Heart right ventricle (tissue), 16 donors: ENCODE results near the gene ACAN. TPM values are rescaled to one million over a fixed set of nuclear protein-coding genes. Genes with fewer than 3 reads are reported as not detected.

Experiments
- ATAC-seq, 8 donors: fragments of 200-7000 bp; cut with Tn5 transposase; one replicate each; pipeline ENCODE4 v1.9.1; 2020; ENCODE audit warnings: mild to moderate bottlenecking in 8 of 8, moderate library complexity in 8 of 8, moderate number of reproducible peaks in 1 of 8
- DNase-seq, 2 donors: peaks; one replicate each; pipeline ENCODE4 v3.0.0-alpha.2; 2020
- H3K27ac ChIP-seq, 10 donors: fragments of 200-600 bp; sonication (generic) in 2 of 10; one replicate each; pipeline versions ENCODE4 v1.5.0 to v1.8.0; 2020 to 2022; ENCODE audit warnings: mild to moderate bottlenecking in 3 of 10
- H3K27me3 ChIP-seq, 7 donors: fragments of 200-600 bp; one replicate each; pipeline ENCODE4 v1.8.0; 2021 to 2022; ENCODE audit warnings: mild to moderate bottlenecking in 2 of 7
- H3K36me3 ChIP-seq, 9 donors: fragments of 200-600 bp; sonication (generic) in 1 of 9; one replicate each; pipeline versions ENCODE4 v1.5.0 to v1.8.0; 2020 to 2022; ENCODE audit warnings: mild to moderate bottlenecking in 2 of 9
- H3K4me1 ChIP-seq, 9 donors: fragments of 200-600 bp; sonication (generic) in 1 of 9; one replicate each; pipeline versions ENCODE4 v1.5.0 to v1.8.0; 2020 to 2022; ENCODE audit warnings: mild to moderate bottlenecking in 4 of 9
- H3K4me3 ChIP-seq, 10 donors: fragments of 200-600 bp; sonication (generic) in 2 of 10; one replicate each; pipeline versions ENCODE4 v1.5.0 to v1.8.0; 2020 to 2022; ENCODE audit warnings: mild to moderate bottlenecking in 7 of 10, moderate library complexity in 2 of 10
- H3K9me3 ChIP-seq, 11 donors: fragments of 200-600 bp in 10 of 11; sonication (generic) in 2 of 11; one replicate each; pipeline versions ENCODE4 v1.5.0 to v1.8.0; 2013 to 2022; ENCODE audit warnings: mild to moderate bottlenecking in 2 of 11, control low read depth in 1 of 11, moderate library complexity in 1 of 11
- CTCF ChIP-seq, 9 donors: fragments of 200-600 bp; sonication (generic) in 2 of 9; IDR thresholded peaks; one replicate each; pipeline versions ENCODE4 v1.5.0 to v1.8.0; 2021 to 2022; ENCODE audit warnings: antibody characterized with exemption in 9 of 9, mild to moderate bottlenecking in 5 of 9, moderate library complexity in 1 of 9
- WGBS, 2 donors: extraction: QIAGEN DNeasy Blood & Tissue Kit; methylation state at CpG; one replicate each; pipeline ENCODE4 v1.1.7; 2013; ENCODE audit warnings: inconsistent platforms in 1 of 2; 5-methylcytosine and 5-hydroxymethylcytosine counted together
- intact Hi-C, 10 donors: fragments of 100-400 bp; cut with DNase I; formaldehyde crosslinking; loops; one replicate each; pipeline versions ENCODE4 v1.11.1 to v1.14.2; 2022
- polyA plus RNA-seq, 2 donors: library from polyadenylated mRNA; stranded (reverse); fragments of 200-250 nt; gene quantifications; one replicate each; pipeline ENCODE4 v1.2.3, GENCODE V29; 2013
- total RNA-seq, 10 donors: library from RNA; stranded (reverse); fragmentation: NEBNext Ultra II Directional in 3 of 10; extraction: Animal tissue kit (Norgen Biotek cat#: 25700) in 3 of 10; gene quantifications; one replicate each; pipeline versions ENCODE4 v1.2.1 to v1.2.4, GENCODE V29; 2021 to 2023
- donor health status: Arrhythmogenic right ventricular cardiomyopathy.
- donor health status: ischemic (EF 13 %, LVEDD 7.1; RV severe dilation, severe dysfunction).
- donor health status: healthy with polysubstance abuse.
- donor health status: DM: no; HTN: yes; CAD: no.
- donor health status: DM: no; HTN: no; CAD: no.
- donor health status: ischemic (EF 25% LVEDD 6.9; RV normal size, moderate dysfunction).
- donor health status: ischemic (EF 25% LVEDD 5.7; RV mildly dilated, moderate dysfunction).
- donor health status: healthy.
- donor health status: DM: yes; HTN: yes; CAD: no.
- donor health status: Ischemic cardiomyopathy.
- donor health status: ischemic (EF 35%, LVEDD 5.7; RV mildly dilated, moderate dysfunction).
- donor health status: nonischemic (EF 11% LVEDD 7.7; RV severe dilation, severe dysfunction).
- donor health status: DM: yes; HTN: yes; CAD: no.
- donor health status: PGD.
- donor health status: ischemic (EF 29% LVEDD 5.4; RV normal size, mild dysfunction).
- donor health status: nonischemic (EF 23%, LVEDD 6.1; RV moderate dilation, normal function).

Gene ACAN
- total and polyA plus RNA-seq, 12 donors, result 0.08 to 0.66 (median 0.19) TPM; not detected in 2

DNA sequence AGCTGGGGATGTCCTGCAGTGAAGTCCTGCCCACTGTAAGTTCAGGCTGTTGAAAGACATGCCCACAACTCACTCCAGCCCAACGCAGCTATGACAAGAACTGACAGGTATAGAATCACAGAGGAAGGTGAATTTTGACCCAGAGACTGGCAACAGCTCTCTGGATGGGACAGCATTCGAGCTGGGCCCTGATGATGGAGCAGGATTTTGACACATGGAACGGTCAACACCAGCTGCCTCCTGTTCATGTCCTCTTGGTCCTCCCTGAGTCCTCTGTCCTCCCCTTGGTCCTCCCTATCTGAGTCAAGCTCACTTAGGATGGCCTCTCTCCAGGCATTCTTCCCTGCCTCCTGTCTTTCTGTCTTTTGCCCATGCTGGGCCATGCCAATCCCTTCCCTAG, 15.2 kb upstream of the ACAN start:
- intact Hi-C loops, result no loop called here
- 70 to 75% methylated on average over 3 of the region's 3 CpGs for WGBS, 2 donors
- Histone ChIP-seq H3K4me1 (no peaks in the 10 kb centered on the region), H3K9me3 (peaks cover 0 to 6% (median 0%) of the 10 kb centered on the region in 11 donors), H3K36me3 (no peaks in the 10 kb centered on the region), H3K27ac (no peak overlapping the region), H3K4me3 (no peak overlapping the region), H3K27me3 (peaks cover 0 to 27% (median 15%) of the 10 kb centered on the region in 7 donors)
- ATAC-seq (no peak), DNase-seq (no peak)
- no peak for TF ChIP-seq CTCF (IDR thresholded peaks at IDR 0.05)

DNA sequence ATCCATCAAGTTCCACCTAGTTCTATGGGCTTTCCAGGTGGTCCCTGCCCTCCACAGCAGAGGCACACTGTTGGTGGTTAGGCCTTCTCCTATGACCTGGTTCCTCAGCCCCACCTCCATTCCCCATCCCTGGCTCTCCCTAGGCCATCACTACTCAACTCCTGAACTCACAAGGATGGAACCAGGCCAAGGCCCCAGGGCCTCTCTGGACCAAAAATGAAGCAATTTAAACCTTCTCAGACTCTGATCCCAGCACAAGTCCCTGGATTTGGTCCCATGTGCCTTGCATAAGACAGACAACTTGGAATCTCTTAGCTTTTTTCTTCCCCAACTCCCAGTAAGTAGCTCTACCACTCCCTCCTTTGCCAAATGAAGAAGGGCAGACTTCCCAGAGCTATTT, 14.4 kb upstream of the ACAN start:
- H3K36me3 ChIP-seq, result no peaks in the 10 kb centered on the region
- peaks cover 0 to 35% (median 22%) of the 10 kb centered on the region in 7 donors for H3K27me3 ChIP-seq
- peaks cover 0 to 6% (median 0%) of the 10 kb centered on the region in 11 donors for H3K9me3 ChIP-seq
- no peak overlapping the region for H3K27ac ChIP-seq
- no peak for TF ChIP-seq CTCF (IDR thresholded peaks at IDR 0.05)
- no peak for ATAC-seq
- DNase-seq, result no peak
- intact Hi-C loops, result no loop called here
- no peaks in the 10 kb centered on the region for H3K4me1 ChIP-seq
- no peak overlapping the region for H3K4me3 ChIP-seq

GRCh38 chr15:88790486-88790885, 12.8 kb upstream of the ACAN start:
- no peak for ATAC-seq
- no peak for DNase-seq
- H3K4me3 ChIP-seq, result no peak overlapping the region
- no peaks in the 10 kb centered on the region for H3K4me1 ChIP-seq
- H3K27me3 ChIP-seq, result peaks cover 0 to 46% (median 37%) of the 10 kb centered on the region in 7 donors
- 87 to 92% methylated on average over 7 of the region's 7 CpGs for WGBS, 2 donors
- TF ChIP-seq CTCF (IDR thresholded peaks at IDR 0.05), result no peak
- peaks cover 0 to 6% (median 0%) of the 10 kb centered on the region in 11 donors for H3K9me3 ChIP-seq
- intact Hi-C loops, result no loop called here
- H3K27ac ChIP-seq, result no peak overlapping the region
- no peaks in the 10 kb centered on the region for H3K36me3 ChIP-seq

- H3K27me3 ChIP-seq, result peaks cover 0 to 58% (median 48%) of the 10 kb centered on the region in 7 donors
- WGBS, 2 donors, result 77 to 80% methylated on average over 1 of the region's 1 CpG
- no peaks in the 10 kb centered on the region for H3K4me1 ChIP-seq
- no peaks in the 10 kb centered on the region for H3K36me3 ChIP-seq
- no peak for ATAC-seq
- no peak for DNase-seq
- no peak overlapping the region for H3K4me3 ChIP-seq
- intact Hi-C loops, result no loop called here
- no peak overlapping the region for H3K27ac ChIP-seq
- TF ChIP-seq CTCF (IDR thresholded peaks at IDR 0.05), result no peak
- H3K9me3 ChIP-seq, result peaks cover 0 to 6% (median 0%) of the 10 kb centered on the region in 11 donors
Measured at GRCh38 chr15:88791637-88792036, 11.6 kb upstream of the ACAN start.
